ENCODE results near the gene PEDS1.

GRCh38 chr20:50186151-50186885, 32.8 kb upstream of the PEDS1 start:
- TF ChIP-seq CTCF (IDR thresholded peaks at IDR 0.05) (peak; percentile 94 to 99 (median 98)), POLR2A (IDR thresholded peaks at IDR 0.05) (no peak)
